ENCODE results near the gene TPBGL. TPM values are rescaled to one million over a fixed set of nuclear protein-coding genes. Genes with fewer than 3 reads are reported as not detected.

TPBGL gene
- total RNA-seq, 4 donors from 2014 or later, result 0.09 TPM; not detected in 3

DNA sequence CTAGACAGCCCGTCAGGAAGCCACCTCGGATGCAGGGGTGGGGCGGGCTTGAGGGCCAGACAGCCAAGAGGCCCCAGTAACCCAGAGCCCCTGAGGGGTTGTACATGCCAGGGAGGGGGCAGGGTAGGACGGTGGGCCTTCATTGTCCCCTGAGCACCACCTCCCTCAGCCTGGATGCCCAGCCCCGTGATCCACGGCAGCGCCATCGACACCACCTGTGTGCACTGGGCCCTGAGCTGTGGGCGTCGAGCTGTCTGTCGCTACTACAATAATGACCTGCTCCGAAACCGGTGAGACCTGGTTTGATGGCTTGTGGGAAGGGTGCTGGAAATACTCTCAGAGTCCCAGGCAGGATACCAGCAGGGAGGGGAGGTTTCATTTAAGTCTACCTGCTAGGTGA, 37.4 kb upstream of the TPBGL start:
- intact Hi-C loops (cut with DNase I), result loop anchor here (2.0 to 10.0 kb wide), 2 partner anchors 58 to 278 kb away; no protein-coding TSS in a partner anchor
- Histone ChIP-seq H3K9me3 (no peaks in the 10 kb centered on the region), H3K4me3 (no peak overlapping the region), H3K36me3 (peaks cover 0 to 11% (median 0%) of the 10 kb centered on the region in 3 donors), H3K27ac (no peak overlapping the region), H3K4me1 (peaks cover 0 to 9% (median 5%) of the 10 kb centered on the region in 3 donors), H3K27me3 (peaks cover 0 to 6% (median 0%) of the 10 kb centered on the region in 4 donors)
- WGBS, 2 donors, result 75% methylated on average over 7 of the region's 13 CpGs; no CpG with 5 or more reads in 1 of the 2 donors
- no peak for DNase-seq
- TF ChIP-seq POLR2A (IDR thresholded peaks at IDR 0.05), result no peak
- TF ChIP-seq, protein P1, sequence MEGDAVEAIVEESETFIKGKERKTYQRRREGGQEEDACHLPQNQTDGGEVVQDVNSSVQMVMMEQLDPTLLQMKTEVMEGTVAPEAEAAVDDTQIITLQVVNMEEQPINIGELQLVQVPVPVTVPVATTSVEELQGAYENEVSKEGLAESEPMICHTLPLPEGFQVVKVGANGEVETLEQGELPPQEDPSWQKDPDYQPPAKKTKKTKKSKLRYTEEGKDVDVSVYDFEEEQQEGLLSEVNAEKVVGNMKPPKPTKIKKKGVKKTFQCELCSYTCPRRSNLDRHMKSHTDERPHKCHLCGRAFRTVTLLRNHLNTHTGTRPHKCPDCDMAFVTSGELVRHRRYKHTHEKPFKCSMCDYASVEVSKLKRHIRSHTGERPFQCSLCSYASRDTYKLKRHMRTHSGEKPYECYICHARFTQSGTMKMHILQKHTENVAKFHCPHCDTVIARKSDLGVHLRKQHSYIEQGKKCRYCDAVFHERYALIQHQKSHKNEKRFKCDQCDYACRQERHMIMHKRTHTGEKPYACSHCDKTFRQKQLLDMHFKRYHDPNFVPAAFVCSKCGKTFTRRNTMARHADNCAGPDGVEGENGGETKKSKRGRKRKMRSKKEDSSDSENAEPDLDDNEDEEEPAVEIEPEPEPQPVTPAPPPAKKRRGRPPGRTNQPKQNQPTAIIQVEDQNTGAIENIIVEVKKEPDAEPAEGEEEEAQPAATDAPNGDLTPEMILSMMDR (IDR thresholded peaks at IDR 0.05), result no peak

DNA sequence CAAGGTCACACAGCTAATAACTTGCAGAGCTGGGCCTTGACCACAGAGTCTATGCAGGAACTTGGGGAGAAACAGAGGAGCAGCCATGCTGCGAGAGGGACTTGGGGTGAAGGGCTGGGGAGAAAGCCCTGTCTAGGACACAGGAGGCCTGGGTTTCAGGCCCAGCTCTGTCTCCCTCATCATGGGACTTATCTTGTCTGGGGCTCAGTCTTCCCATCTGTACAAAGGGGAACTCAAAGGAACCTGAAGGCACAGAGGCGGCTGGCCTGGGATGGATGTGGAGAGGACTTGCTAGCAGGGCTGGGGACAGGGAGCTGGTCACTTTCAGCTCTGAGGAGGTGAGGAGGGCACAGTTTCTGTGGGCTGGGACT, 36.9 kb upstream of the TPBGL start:
- H3K27me3 ChIP-seq, result peaks cover 0 to 11% (median 0%) of the 10 kb centered on the region in 4 donors
- peaks cover 0 to 11% (median 0%) of the 10 kb centered on the region in 3 donors for H3K36me3 ChIP-seq
- intact Hi-C loops (cut with DNase I), result loop anchor here (2.0 to 10.0 kb wide), 2 partner anchors 59 to 279 kb away; no protein-coding TSS in a partner anchor
- H3K27ac ChIP-seq, result no peak overlapping the region
- TF ChIP-seq, protein P1 (IDR thresholded peaks at IDR 0.05), result no peak
- TF ChIP-seq POLR2A (IDR thresholded peaks at IDR 0.05), result no peak
- no peaks in the 10 kb centered on the region for H3K9me3 ChIP-seq
- H3K4me1 ChIP-seq, result peaks cover 0 to 5% (median 0%) of the 10 kb centered on the region in 3 donors
- 83 to 90% methylated on average over 1 to 2 of the region's 2 CpGs for WGBS, 2 donors
- no peak overlapping the region for H3K4me3 ChIP-seq
- DNase-seq, result no peak

DNA sequence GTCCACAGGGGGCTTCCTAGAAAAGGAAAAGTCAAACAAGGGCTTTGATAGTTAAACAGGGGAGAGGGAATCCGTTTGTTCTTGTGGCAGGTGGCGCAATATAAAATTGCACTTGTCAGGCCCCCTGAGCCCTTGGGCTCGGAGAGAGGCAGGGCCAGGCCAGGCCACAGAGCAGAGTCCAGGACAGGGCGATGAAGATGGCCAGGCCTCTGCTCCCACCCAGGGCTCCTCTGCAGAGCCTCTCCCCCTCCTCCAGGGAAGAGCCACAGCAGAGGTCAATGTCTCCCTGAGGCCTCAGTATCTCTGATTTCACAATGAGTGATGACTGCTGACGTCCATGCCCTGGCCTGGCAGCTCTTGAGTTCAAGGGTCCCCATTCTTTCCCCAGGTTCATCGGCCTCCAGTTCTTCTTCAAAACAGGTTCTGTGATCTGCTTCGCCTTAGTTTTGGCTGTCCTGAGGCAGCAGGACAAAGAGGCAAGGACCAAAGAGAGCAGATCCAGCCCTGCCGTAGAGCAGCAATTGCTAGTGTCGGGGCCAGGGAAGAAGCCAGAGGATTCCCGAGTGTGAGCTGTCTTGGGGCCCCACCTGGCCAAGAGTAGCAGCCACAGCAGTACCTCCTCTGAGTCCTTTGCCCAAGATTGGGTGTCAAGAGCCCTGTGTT, 36.4 kb upstream of the TPBGL start:
- Histone ChIP-seq H3K27me3 (peaks cover 0 to 16% (median 0%) of the 10 kb centered on the region in 4 donors), H3K36me3 (peaks cover 0 to 11% (median 0%) of the 10 kb centered on the region in 3 donors), H3K9me3 (no peaks in the 10 kb centered on the region), H3K27ac (no peak overlapping the region), H3K4me3 (no peak overlapping the region), H3K4me1 (no peaks in the 10 kb centered on the region)
- intact Hi-C loops (cut with DNase I), result loop anchor here (10.0 kb wide), 1 partner anchor 279 kb away; no protein-coding TSS in a partner anchor
- no peak for DNase-seq
- no peak for TF ChIP-seq POLR2A (IDR thresholded peaks at IDR 0.05)
- TF ChIP-seq, protein P1 (IDR thresholded peaks at IDR 0.05), result no peak
- WGBS, 2 donors, result 69 to 93% methylated on average over 4 to 7 of the region's 10 CpGs

DNA sequence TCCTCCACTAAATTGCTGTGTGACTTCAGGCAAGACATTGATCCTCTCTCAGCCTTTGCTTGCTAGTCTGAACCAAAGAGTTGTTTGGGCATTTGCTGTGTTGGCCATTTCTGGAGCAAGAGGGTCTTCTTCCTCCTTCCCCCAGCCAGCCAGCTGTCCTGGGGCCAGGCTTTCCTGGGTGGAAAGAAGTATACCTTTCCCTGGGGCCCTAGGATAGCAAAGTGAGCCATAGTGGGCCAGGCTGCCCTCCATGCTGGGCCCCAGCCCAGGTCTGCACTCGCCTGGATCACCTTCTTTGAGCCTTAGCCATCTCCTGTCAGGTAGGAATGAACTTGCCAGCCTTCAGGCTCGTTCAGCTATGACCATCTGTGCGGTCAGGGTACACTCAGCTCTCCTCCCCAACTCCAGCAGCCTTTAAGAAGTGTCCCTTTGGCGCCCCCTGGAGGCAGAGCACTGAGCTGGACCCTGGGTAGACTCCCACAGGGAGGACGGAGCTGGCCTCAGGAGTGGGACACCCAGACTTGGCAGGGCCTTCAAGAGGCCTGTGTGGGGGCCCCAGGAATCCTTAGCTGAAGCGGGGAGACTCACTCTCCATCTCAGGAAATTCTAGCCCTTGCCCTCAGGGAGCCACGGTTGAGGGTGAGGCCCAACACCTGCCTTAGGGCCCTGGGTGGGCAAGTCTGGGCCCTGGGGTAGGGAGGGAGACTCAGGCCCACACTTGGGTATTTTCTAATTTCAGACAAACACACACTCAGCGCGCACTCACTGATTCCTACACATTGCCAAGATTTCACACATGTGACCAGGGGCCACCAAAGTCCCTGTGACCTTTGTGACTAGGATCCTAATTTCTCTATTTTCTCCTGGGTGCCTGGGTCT, 35.6 kb upstream of the TPBGL start:
- intact Hi-C loops (cut with DNase I), result loop anchor here (10.0 kb wide), 1 partner anchor 280 kb away; no protein-coding TSS in a partner anchor
- peaks cover 0 to 10% (median 0%) of the 10 kb centered on the region in 3 donors for H3K36me3 ChIP-seq
- H3K9me3 ChIP-seq, result no peaks in the 10 kb centered on the region
- no peaks in the 10 kb centered on the region for H3K4me1 ChIP-seq
- TF ChIP-seq, protein P1 (IDR thresholded peaks at IDR 0.05), result peak; percentile 63 to 87 (median 84)
- no peak for TF ChIP-seq POLR2A (IDR thresholded peaks at IDR 0.05)
- no peak overlapping the region for H3K4me3 ChIP-seq
- no peak for DNase-seq
- no peak overlapping the region for H3K27ac ChIP-seq
- H3K27me3 ChIP-seq, result peaks cover 0 to 22% (median 0%) of the 10 kb centered on the region in 4 donors
- 50 to 53% methylated on average over 3 to 5 of the region's 9 CpGs for WGBS, 2 donors
